Loucy (cell line): ENCODE measurements around the gene DVL3.

Experiments
- CTCF ChIP-seq: fragments of 200-600 bp; sonication (generic); conservative IDR thresholded peaks from 2 replicates; pipeline ENCODE4 v1.5.1; 2014; ENCODE audit warnings: mild to moderate bottlenecking, antibody characterized with exemption, low read length
- EZH2phosphoT487 ChIP-seq: fragments of 200-600 bp; IDR thresholded peaks from 2 replicates; pipeline ENCODE4 v1.6.1; 2018; ENCODE audit warnings: antibody characterized with exemption, mild to moderate bottlenecking, moderate library complexity, borderline replicate concordance

- TF ChIP-seq CTCF (no peak), EZH2phosphoT487 (no peak)
These were observed 41.4 kb downstream of the DVL3 start for GRCh38 chr3:184196536-184196935.
